ENCODE results near the gene SYK.

SYK gene

DNA sequence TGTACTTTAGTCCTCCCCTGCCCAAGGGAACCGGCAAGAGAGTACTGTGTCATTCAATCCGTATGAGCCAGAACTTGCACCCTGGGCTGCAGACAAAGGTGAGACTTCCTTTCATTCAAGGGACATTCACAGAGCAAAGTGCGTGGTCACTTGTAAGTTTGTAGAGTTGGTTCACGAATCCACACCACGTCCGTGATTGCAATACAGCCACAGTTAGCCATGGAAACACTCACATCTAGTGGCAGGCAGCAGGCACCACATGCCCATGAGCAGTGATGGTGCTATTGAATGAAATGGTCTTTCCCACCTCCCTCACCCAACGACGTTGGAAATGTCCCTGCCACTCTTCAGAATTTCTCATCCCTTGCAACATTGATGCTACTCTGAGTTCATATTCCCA is 72.6 kb downstream of the SYK start:
- no peak for TF ChIP-seq CTCF (IDR thresholded peaks at IDR 0.05; ENCODE audit: low read depth, low read length)
- no peak overlapping the region for H3K4me3 ChIP-seq (ENCODE audit: low read depth, low read length)
- DNase-seq (ENCODE audit: low read depth), result no peak

DNA sequence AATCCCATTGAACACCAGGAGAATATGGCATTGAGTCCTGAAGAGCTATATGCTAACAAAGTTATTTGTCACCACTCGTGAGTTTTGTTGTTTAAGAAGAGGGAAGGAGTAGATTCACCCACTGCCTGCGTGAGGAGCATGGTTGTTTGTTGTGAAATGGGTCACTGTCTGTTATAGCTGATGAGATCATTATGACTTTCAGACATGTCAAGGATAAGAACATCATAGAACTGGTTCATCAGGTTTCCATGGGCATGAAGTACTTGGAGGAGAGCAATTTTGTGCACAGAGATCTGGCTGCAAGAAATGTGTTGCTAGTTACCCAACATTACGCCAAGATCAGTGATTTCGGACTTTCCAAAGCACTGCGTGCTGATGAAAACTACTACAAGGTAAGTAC is 76.9 kb downstream of the SYK start:
- no peak overlapping the region for H3K4me3 ChIP-seq (ENCODE audit: low read depth, low read length)
- no peak for DNase-seq (ENCODE audit: low read depth)
- no peak for TF ChIP-seq MYC (IDR thresholded peaks at IDR 0.05; ENCODE audit: low read depth, low read length)
- TF ChIP-seq CTCF (IDR thresholded peaks at IDR 0.05; ENCODE audit: low read depth, low read length), result no peak
- TF ChIP-seq, protein P1, sequence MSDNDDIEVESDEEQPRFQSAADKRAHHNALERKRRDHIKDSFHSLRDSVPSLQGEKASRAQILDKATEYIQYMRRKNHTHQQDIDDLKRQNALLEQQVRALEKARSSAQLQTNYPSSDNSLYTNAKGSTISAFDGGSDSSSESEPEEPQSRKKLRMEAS (IDR thresholded peaks at IDR 0.05; ENCODE audit: low read depth, low read length), result no peak
- TF ChIP-seq POLR2A (IDR thresholded peaks at IDR 0.05; ENCODE audit: extremely low read depth, insufficient read length), result no peak

DNA sequence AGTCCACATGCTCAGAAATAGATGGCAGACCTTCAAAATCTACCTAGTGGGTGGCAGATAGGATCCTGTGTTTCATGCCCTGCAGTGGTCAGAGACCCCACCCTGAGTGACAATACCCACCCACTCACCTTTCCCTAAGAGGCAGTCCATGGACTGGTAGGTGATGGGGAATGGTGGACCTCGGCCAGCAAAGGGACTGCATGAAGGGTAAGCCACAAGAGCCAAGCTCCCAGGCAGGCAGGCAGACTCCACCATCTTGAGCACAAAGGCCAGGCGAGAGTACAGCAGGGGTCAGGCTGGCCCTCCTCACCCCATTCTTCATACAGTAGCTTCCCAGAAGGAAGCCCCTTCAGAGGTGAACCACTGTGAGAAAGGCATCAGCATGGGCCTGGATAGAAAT is 78.4 kb downstream of the SYK start:
- DNase-seq (ENCODE audit: low read depth), result no peak
- TF ChIP-seq POLR2A (IDR thresholded peaks at IDR 0.05; ENCODE audit: extremely low read depth, insufficient read length) (no peak), MYC (IDR thresholded peaks at IDR 0.05; ENCODE audit: low read depth, low read length) (no peak), CTCF (IDR thresholded peaks at IDR 0.05; ENCODE audit: low read depth, low read length) (no peak)
- TF ChIP-seq, protein P1 (IDR thresholded peaks at IDR 0.05; ENCODE audit: low read depth, low read length), result no peak
- no peak overlapping the region for H3K4me3 ChIP-seq (ENCODE audit: low read depth, low read length)

DNA sequence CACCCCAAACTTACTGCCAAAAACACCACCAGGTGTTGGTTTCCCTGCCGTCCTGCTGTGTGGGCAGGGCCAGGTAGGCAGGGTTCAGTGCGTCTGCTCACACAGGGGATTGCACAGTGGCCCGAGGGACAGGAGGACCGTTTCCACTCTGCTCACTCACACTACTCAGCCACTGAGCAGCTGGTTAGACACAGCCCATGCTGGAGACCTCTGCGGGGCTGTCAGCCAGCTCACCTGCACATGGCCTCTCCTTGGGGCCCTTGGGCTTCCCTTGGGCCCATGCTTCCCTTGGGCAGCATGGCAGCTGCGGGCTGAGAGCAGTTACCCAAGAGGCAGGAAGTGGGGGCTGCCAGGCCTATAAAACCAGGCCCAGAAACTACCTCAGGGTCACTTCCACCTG is 79.0 kb downstream of the SYK start:
- no peak overlapping the region for H3K4me3 ChIP-seq (ENCODE audit: low read depth, low read length)
- TF ChIP-seq POLR2A (IDR thresholded peaks at IDR 0.05; ENCODE audit: extremely low read depth, insufficient read length) (no peak), CTCF (IDR thresholded peaks at IDR 0.05; ENCODE audit: low read depth, low read length) (no peak), MYC (IDR thresholded peaks at IDR 0.05; ENCODE audit: low read depth, low read length) (no peak)
- TF ChIP-seq, protein P1 (IDR thresholded peaks at IDR 0.05; ENCODE audit: low read depth, low read length), result no peak
- peak; percentile 33 for DNase-seq (ENCODE audit: low read depth)

GRCh38 chr9:90881648-90882047 is 80.0 kb downstream of the SYK start:
- DNase-seq (ENCODE audit: low read depth), result no peak
- no peak for TF ChIP-seq CTCF (IDR thresholded peaks at IDR 0.05; ENCODE audit: low read depth, low read length)
- no peak for TF ChIP-seq POLR2A (IDR thresholded peaks at IDR 0.05; ENCODE audit: extremely low read depth, insufficient read length)
- TF ChIP-seq, protein P1 (IDR thresholded peaks at IDR 0.05; ENCODE audit: low read depth, low read length), result no peak
- no peak for TF ChIP-seq MYC (IDR thresholded peaks at IDR 0.05; ENCODE audit: low read depth, low read length)
- H3K4me3 ChIP-seq (ENCODE audit: low read depth, low read length), result no peak overlapping the region

GRCh38 chr9:90882991-90883600 is 81.5 kb downstream of the SYK start:
- TF ChIP-seq, protein P1 (IDR thresholded peaks at IDR 0.05; ENCODE audit: low read depth, low read length), result no peak
- TF ChIP-seq CTCF (IDR thresholded peaks at IDR 0.05; ENCODE audit: low read depth, low read length), result no peak
- TF ChIP-seq POLR2A (IDR thresholded peaks at IDR 0.05; ENCODE audit: extremely low read depth, insufficient read length), result no peak
- TF ChIP-seq MYC (IDR thresholded peaks at IDR 0.05; ENCODE audit: low read depth, low read length), result no peak
- no peak overlapping the region for H3K4me3 ChIP-seq (ENCODE audit: low read depth, low read length)

More at GRCh38 chr9:90882991-90883600, 81.5 kb downstream of the SYK start:
- no peak for DNase-seq (ENCODE audit: low read depth)

All from NB4 (cell line).